Prostate gland (tissue), 2 donors: ENCODE results near the gene LANCL2.

ENCODE experiments used
- POLR2A ChIP-seq: fragments of 450-650 bp; IDR thresholded peaks from one replicate; pipeline ENCODE4 v1.6.1; 2016; ENCODE audit warnings: antibody characterized with exemption, mild to moderate bottlenecking
- POLR2AphosphoS5 ChIP-seq: sonication (generic); formaldehyde crosslinking; IDR thresholded peaks from one replicate; pipeline ENCODE4 v1.6.1; 2017; ENCODE audit warnings: antibody characterized with exemption
- TF ChIP-seq, protein P1 (sequence below), 4 experiments: fragments of 200-600 bp in 2 of 4; fragments of 450-650 bp in 2 of 4; sonication (generic) in 2 of 4; IDR thresholded peaks; 1 replicate in 3 of 4; 2 replicates in 1 of 4; pipeline ENCODE4 v1.5.1; 2016 to 2019; ENCODE audit warnings: antibody characterized with exemption in 4 of 4, mild to moderate bottlenecking in 2 of 4, moderate library complexity in 2 of 4

DNA sequence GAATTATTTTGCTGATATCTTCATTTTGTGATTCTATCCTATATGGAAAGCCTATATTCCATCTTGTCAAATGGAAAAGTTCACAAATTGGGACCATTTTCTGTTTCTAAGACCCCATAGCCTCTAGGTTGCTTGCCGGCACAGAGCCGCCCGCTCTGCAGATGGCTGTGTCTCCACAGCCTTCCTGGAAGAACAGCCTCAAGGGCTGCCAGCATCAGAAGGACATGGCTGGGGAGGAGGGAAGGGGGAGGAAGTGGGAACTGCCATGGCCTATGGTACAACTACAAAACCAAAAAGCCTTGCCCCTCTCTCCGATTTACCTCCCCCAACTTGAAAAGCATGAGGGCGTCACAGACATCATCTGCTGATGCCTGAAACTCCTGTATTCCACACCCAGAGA, 75.9 kb downstream of the LANCL2 start:
- TF ChIP-seq, protein P1, sequence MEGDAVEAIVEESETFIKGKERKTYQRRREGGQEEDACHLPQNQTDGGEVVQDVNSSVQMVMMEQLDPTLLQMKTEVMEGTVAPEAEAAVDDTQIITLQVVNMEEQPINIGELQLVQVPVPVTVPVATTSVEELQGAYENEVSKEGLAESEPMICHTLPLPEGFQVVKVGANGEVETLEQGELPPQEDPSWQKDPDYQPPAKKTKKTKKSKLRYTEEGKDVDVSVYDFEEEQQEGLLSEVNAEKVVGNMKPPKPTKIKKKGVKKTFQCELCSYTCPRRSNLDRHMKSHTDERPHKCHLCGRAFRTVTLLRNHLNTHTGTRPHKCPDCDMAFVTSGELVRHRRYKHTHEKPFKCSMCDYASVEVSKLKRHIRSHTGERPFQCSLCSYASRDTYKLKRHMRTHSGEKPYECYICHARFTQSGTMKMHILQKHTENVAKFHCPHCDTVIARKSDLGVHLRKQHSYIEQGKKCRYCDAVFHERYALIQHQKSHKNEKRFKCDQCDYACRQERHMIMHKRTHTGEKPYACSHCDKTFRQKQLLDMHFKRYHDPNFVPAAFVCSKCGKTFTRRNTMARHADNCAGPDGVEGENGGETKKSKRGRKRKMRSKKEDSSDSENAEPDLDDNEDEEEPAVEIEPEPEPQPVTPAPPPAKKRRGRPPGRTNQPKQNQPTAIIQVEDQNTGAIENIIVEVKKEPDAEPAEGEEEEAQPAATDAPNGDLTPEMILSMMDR (IDR thresholded peaks at IDR 0.05): no peak
- TF ChIP-seq POLR2A (no peak), POLR2AphosphoS5 (no peak)
